ENCODE data around the gene ITGA1. TPM values are rescaled to one million over a fixed set of nuclear protein-coding genes. Genes with fewer than 3 reads are reported as not detected.

ITGA1 gene
- total and polyA plus RNA-seq, 11 donors = 5.5 to 52.0 (median 23.3) TPM

DNA sequence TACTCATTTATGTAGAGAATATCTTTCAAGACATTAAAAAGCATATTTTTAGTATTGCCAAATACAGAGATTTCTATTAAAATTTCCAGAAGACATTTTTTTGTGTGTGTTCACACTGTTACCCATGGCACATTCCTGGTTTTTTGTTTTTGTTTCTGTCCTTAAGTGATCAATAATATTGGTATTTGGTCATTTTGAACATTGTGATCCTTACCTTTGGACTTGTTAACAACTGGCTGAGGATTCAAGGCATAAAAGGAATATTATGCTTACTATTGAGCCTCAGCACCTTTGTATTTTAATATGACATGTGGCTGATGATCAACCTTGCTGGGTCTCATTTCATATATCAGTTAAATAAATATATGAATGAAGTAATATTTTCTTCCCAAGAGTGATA is 41.9 kb downstream of the ITGA1 start:
- Histone ChIP-seq H3K4me1 (peaks cover 0 to 8% (median 0%) of the 10 kb centered on the region in 12 donors), H3K9me3 (peaks cover 0 to 11% (median 0%) of the 10 kb centered on the region in 12 donors), H3K27ac (peak overlapping the region in 1 of 12 donors; percentile 48), H3K4me3 (no peak overlapping the region), H3K27me3 (no peaks in the 10 kb centered on the region), H3K36me3 (no peaks in the 10 kb centered on the region)
- intact Hi-C loops (cut with DNase I) = loop anchor here in 1 of 10 donors (5.0 kb wide), 1 partner anchor 33 kb away; no protein-coding TSS in a partner anchor
- ATAC-seq (no peak), DNase-seq (no peak)
- no peak for TF ChIP-seq CTCF (IDR thresholded peaks at IDR 0.05)
- no peak for TF ChIP-seq POLR2A (IDR thresholded peaks at IDR 0.05)

- intact Hi-C loops (cut with DNase I) = no loop called here
- Histone ChIP-seq H3K36me3 (no peaks in the 10 kb centered on the region), H3K27ac (peak overlapping the region in 1 of 12 donors; percentile 48), H3K27me3 (no peaks in the 10 kb centered on the region), H3K4me1 (peaks cover 0 to 8% (median 0%) of the 10 kb centered on the region in 12 donors), H3K9me3 (peaks cover 0 to 11% (median 0%) of the 10 kb centered on the region in 12 donors), H3K4me3 (no peak overlapping the region)
- ATAC-seq (no peak), DNase-seq (no peak)
- no peak for TF ChIP-seq POLR2A (IDR thresholded peaks at IDR 0.05)
- TF ChIP-seq CTCF (IDR thresholded peaks at IDR 0.05) = no peak
- 73 to 84% (median 77%) methylated on average over 2 of the region's 2 CpGs for WGBS, 4 donors
Observed at GRCh38 chr5:52830650-52831049, 42.9 kb downstream of the ITGA1 start.

DNA sequence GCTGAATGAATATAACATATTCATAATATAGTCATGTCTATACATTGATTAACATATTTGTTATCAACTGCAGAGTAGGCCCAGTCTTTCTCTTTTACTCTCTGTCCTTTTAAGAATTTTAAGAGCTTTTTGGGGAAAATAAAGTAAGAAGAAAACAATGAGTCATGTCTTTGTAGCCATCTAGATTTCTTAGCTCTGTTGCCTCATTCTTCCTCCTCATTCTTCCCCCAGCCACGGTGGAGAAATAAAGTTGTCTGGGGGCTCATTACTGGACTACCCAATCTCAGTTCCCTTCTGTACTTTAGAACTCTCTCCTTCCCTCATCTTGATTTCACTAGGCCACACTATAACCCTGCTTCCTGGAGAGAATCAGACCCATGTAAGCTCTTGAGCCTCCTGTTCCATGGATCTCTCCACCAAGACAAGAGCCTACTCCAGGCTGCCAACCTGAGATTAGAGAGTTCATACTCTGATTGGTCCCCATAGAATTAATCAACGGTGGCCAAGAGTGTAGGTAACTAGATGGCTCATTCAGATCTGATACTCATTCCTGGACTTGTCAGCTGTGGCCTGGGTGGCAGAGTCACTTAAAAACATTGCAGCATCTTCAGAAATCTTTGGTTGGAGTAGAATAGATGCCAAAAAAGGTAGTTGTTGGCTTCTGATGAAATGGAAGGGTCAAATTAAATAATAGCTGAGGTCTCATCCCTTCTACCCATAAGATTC is 44.2 kb downstream of the ITGA1 start:
- H3K36me3 ChIP-seq = no peaks in the 10 kb centered on the region
- DNase-seq = no peak
- peaks cover 0 to 11% (median 0%) of the 10 kb centered on the region in 12 donors for H3K9me3 ChIP-seq
- H3K4me3 ChIP-seq = no peak overlapping the region
- H3K4me1 ChIP-seq = peaks cover 0 to 11% (median 0%) of the 10 kb centered on the region in 12 donors
- no peak for ATAC-seq
- intact Hi-C loops (cut with DNase I) = no loop called here
- TF ChIP-seq CTCF (IDR thresholded peaks at IDR 0.05) = no peak
- no peak for TF ChIP-seq POLR2A (IDR thresholded peaks at IDR 0.05)
- WGBS, 4 donors = 72 to 78% (median 75%) methylated on average over 2 of the region's 2 CpGs
- H3K27me3 ChIP-seq = no peaks in the 10 kb centered on the region
- peak overlapping the region in 1 of 12 donors; percentile 33 for H3K27ac ChIP-seq

DNA sequence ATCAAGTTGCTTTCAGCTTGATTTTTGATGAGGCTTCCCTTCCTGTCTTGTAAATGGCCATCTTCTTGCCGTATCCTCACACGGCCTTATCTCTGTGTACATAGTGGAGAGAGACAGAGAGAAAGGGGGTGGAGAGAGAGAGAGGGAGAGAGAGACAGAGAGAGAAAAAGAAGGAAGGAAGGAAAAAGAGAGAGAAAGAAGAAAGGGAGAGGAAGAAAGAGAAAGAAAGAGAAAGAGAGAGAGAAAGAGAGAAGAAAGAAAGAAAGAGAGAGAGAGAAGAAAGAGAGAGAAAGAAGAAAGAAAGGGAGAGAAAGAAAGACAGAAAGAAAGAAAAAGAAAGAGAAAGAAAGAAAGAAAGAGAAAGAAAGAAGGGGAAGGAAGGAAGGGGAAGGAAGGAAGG is 46.6 kb downstream of the ITGA1 start:
- no peaks in the 10 kb centered on the region for H3K36me3 ChIP-seq

More for the DNA sequence above, 46.6 kb downstream of the ITGA1 start:
- WGBS, 4 donors = 69 to 81% (median 79%) methylated on average over 2 of the region's 2 CpGs
- no peaks in the 10 kb centered on the region for H3K27me3 ChIP-seq
- TF ChIP-seq POLR2A (IDR thresholded peaks at IDR 0.05) = no peak
- no peak for TF ChIP-seq CTCF (IDR thresholded peaks at IDR 0.05)
- H3K27ac ChIP-seq = peak overlapping the region in 1 of 12 donors; percentile 29
- ATAC-seq (no peak), DNase-seq (no peak)
- intact Hi-C loops (cut with DNase I) = no loop called here
- H3K9me3 ChIP-seq = no peaks in the 10 kb centered on the region
- peaks cover 0 to 34% (median under 1%) of the 10 kb centered on the region in 12 donors for H3K4me1 ChIP-seq
- H3K4me3 ChIP-seq = no peak overlapping the region
